KOPT-K1 (cell line): ENCODE results near the gene SAP30L.
A peak's percentile ranks its signal among the peaks of the same experiment; 100 is the strongest.

Source experiments
- H3K27ac ChIP-seq: fragments of 200-600 bp; sonication (generic); 2 replicates; pipeline ENCODE4 v1.5.1; 2016; ENCODE audit warnings: antibody characterized with exemption, mild to moderate bottlenecking, low read depth, low read length; ENCODE audit not compliant: poor library complexity, severe bottlenecking
- H3K36me3 ChIP-seq: fragments of 200-600 bp; sonication (generic); 2 replicates; pipeline ENCODE4 v1.5.1; 2017; ENCODE audit warnings: antibody characterized with exemption, mild to moderate bottlenecking, low read length, moderate library complexity; ENCODE audit not compliant: insufficient read depth
- H3K9me3 ChIP-seq: fragments of 200-600 bp; sonication (generic); 2 replicates; pipeline ENCODE4 v1.5.1; 2017; ENCODE audit warnings: antibody characterized with exemption, low read length, mild to moderate bottlenecking; ENCODE audit not compliant: insufficient read depth, poor library complexity, severe bottlenecking

The SAP30L gene

DNA sequence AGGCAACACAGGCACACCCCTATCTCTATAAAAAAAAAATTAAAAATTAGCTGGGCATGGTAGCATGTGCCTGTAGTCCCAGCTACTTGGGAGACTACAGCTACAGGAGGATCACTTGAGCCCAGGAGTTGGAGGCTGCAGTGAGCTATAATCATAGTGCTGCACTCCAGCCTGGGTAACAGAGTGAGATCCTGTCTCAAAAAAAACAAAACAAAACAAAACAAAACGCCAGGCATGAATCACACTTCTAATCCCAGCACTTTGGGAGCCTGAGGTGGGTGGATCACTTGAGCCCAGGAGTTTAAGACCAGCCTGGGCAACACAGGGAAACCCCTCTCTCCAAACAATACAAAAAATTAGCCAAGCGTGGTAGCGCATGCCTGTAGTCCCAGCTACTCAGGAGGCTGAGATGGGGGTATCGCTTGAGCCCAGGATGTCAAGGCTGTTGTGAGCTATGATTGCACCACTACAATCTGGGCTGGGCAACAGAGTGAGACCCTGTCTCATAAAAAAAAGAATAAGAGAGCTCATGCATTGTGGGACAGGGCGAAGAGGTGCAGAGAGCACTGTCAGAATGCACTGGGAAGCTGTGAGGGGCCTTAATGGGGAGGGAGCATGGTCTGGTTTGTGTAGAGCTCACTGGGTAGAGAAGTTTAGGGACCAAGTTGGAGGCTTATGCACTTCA is 8.4 kb upstream of the SAP30L start:
- no peak overlapping the region for H3K27ac ChIP-seq
- H3K9me3 ChIP-seq, result no peaks in the 10 kb centered on the region
- peaks cover 78% of the 10 kb centered on the region for H3K36me3 ChIP-seq

DNA sequence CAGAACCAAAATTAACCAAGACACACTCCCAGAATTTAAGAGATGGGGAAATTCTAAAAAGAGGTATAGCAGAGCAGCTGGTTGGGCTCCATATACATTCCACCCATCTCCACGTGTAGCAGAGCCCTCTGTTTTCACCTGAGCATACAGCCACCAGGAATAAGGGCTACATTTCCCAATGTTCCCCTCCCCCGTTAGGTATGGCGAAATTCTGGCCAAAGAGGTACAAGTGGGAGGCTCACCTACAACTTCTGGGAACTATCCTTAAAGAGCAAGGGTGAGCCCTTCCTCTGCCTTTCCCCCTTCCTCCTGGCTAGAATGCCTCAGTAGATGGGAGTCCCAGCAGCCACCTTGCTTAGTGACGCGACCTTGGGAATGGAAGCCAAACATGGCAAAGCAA is 5.3 kb upstream of the SAP30L start:
- H3K36me3 ChIP-seq, result peaks cover 71% of the 10 kb centered on the region
- no peak overlapping the region for H3K27ac ChIP-seq
- H3K9me3 ChIP-seq, result no peaks in the 10 kb centered on the region

DNA sequence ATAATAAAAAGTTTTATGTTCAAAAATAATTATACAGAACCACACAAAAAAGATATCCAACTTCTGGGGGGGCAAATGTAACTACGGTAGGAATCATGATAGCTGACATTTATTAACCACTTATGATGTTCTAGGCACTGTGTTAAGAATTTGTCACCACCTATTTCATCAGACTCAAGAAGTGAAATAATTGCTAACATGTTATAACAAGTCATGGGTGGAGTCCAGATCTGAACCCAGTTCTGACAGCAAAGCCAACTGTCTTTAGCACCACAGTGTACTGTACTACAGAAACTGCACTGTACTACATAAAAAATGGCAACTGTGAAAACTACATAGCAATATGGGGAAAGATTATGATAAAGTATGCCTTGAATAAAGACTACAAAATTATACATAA is 3.0 kb upstream of the SAP30L start:
- Histone ChIP-seq H3K36me3 (peaks cover 49% of the 10 kb centered on the region), H3K9me3 (no peaks in the 10 kb centered on the region), H3K27ac (no peak overlapping the region)

DNA sequence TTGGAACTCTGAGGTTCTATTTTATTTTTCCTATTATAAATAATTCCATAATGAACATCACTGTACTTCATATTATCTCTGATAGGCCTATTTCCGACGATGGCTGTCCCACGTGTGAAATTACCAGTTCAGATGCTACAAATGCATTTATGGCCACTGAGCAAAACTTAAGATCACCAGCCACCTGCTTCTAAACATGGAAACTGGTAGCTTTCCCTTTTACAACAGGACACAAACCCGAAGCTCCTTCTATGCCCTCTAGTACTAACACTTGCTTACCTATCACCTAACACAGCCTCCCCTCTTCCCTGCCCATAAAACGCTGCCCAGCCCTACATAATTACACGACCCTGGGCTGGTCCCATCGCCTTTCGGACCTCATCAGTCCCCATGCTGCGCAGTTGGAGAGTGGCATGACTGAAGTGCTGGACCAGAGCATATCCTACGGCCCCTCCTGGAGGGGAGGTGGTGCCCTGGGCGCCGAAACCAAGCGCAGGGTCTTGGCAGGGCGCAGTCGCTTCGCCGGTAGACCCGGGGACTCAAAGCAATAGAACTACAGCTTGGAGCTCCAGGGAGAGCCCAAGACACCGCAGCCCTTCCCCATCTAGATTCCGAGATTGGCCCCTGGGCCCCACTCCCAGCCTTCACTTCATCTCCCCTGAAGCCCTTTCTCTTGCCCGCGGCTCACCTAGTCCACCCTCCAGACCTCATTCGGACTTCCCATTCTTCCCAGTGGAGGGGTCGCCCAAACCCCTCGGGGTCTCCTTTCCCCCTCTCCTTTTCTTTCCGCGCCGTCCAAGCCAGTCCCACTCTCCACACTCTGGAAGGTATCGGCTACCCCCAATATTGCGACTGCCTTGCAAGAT is 1.0 kb upstream of the SAP30L start:
- Histone ChIP-seq H3K36me3 (peaks cover 40% of the 10 kb centered on the region), H3K27ac (peak overlapping the region; percentile 80), H3K9me3 (no peaks in the 10 kb centered on the region)

DNA sequence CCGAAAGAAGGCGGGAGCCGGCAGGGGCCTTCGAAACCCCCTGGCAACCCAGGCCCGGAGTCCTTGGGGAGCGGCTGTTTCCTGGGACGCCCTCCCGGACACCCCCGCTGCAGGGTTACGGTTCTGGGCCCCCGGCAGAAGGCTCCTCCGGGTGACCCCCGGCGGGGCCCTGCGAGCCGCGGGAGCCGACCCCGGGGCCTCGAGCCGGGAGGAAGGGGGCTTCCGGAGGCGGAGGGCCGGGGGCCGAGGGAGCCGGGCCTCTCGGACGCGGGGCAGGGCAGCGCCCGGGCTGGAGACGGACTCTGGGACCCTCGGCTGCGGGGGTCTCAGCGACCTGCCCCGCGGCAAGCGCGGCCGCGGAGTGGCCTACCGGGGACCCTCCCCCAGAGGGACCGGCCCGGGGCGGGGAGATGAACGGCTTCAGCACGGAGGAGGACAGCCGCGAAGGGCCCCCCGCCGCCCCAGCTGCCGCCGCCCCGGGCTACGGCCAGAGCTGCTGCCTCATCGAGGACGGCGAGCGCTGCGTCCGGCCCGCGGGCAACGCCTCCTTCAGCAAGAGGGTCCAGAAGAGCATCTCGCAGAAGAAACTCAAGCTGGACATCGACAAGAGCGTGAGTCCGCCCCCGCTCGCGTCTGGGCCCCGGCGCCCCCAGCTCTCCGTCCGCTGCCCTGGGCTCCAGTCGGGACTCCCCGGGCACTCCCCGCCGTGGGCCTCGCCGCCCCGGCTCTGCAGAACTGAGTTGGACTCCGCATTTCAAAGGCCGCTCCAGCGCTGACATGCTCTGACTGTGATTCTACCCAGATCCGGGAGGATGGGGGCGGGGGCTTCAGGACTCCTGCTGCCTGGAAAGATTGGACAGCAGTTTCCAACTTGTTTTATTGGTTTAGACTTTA is 645 bp downstream of the SAP30L start:
- Histone ChIP-seq H3K9me3 (no peaks in the 10 kb centered on the region), H3K36me3 (peaks cover 40% of the 10 kb centered on the region), H3K27ac (peak overlapping the region; percentile 80)

DNA sequence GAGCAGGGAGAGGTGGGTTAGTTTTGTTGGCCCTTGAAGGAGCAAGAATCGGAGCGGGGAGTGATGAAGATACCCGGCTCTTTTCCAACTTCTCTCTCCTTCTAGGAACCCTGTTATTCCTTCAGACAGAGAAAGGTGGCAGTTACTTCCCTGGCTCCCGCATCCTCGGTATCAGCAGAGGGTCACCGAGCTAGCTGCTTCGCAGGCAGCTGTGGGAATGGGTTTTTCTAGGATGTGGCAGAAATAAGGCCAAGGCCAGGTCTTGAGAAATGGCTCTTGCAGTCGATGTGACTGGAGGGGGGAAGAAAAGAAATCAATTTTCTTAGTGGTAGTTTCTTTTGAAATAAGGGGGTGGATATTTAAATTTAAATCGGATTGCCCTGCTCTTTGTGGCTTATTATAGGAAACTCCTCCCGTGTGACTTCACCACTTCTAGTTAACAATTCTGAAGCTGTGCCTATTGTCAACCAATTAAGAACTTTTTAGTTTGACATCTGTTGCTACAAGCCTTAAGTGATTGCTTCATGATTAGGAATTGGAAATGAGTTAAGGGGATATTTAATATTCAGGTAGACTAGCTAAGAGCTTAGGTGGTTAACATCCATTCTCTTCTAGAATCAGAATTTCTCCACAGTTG is 1.4 kb downstream of the SAP30L start:
- H3K9me3 ChIP-seq, result no peaks in the 10 kb centered on the region
- peak overlapping the region; percentile 80 for H3K27ac ChIP-seq
- H3K36me3 ChIP-seq, result peaks cover 40% of the 10 kb centered on the region

DNA sequence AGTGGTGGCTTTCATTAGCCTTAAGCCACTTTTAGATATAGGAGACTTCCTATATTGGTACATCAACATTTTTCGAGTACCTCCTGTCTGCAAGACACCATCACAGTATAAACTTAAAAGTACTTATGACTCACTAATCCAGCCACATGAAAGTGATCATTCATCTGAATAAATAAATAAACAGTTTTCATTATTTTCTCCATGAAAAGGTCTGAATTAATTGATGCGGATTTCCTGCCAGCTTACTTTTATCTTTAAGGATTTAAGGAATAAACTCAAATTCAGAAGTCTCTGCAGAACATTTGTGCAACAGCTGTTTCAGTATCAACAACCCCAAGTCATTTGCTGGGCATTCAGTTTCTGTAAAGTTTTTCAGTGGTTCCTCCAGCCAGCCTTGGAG is 4.0 kb downstream of the SAP30L start:
- no peak overlapping the region for H3K27ac ChIP-seq
- no peaks in the 10 kb centered on the region for H3K9me3 ChIP-seq
- peaks cover 58% of the 10 kb centered on the region for H3K36me3 ChIP-seq

DNA sequence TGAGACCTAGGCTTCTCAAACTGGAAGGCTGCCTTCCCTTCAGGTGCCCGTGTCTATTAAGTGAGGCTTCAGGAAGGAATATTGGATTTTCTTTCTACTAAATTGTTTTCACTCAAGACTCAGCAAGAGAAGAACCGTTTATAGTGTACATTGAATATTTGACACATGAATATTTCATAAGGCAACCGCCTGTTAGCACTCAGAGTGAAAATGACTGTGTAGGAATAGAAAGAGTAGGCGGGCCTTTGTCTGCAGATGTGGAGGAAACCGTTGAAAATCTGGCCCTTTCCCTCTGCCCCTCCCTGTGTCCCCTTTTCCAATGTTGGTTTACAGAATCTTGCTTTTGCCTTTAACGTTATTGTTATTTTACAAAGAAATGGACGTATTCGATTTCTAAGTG is 6.2 kb downstream of the SAP30L start:
- Histone ChIP-seq H3K27ac (no peak overlapping the region), H3K36me3 (peaks cover 80% of the 10 kb centered on the region), H3K9me3 (no peaks in the 10 kb centered on the region)

DNA sequence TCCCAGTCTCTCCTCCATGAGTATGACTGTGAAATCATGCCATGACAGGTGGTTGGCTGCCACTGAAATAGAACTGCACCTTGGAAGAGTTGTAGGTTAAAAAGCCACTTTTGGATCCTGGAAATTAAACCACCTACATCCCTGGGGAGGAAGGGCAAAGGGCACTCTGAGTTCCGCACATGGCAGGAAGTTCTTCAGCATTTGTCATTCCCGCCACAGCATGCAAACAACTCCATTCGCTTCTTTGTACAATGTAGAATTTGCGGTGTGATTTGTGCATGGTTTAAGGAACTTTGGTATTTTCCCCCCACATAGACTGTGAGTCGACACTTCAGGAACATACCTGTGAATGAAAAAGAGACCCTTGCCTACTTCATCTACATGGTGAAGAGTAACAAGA is 9.8 kb downstream of the SAP30L start:
- no peaks in the 10 kb centered on the region for H3K9me3 ChIP-seq
- H3K27ac ChIP-seq, result no peak overlapping the region
- H3K36me3 ChIP-seq, result peaks cover 92% of the 10 kb centered on the region

DNA sequence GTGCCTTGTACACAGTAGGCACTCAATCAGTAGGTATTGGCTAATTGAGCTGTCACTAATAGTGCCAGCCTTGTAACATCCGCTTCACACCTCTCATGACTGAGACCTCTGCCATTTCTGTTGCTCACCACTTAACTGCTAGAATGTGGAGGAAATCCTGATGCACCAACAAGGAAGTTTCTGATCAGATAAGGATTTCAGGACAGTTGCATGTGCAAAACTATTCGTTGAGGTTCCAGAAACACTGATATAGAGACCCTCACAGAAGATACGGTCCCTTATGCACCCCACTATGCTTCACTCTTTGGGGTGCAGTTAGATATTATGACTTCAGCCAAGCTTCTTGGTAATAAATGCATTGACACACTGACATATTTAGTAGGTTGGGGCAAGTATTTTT is 10.7 kb downstream of the SAP30L start:
- Histone ChIP-seq H3K36me3 (peaks cover 82% of the 10 kb centered on the region), H3K27ac (no peak overlapping the region), H3K9me3 (no peaks in the 10 kb centered on the region)

DNA sequence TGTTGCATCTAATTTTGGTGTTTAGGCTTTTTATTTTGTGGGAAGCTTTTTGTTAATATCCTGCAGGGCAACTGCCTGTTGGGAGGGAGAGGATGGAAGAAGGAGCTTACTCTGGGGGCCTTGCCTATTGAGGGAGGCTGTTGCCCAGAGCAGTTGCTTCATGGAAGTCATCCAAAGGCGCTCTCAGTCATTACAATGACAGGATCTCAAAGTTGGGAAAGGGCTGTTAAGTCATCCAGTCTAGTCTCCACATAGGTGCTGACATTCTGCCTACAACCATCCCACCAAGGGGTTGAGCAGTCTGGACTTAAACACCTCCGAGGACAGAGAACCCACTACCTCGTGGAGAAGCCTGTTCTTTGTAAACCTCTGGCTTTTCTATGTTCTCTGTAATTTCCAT is 13.2 kb downstream of the SAP30L start:
- H3K27ac ChIP-seq, result no peak overlapping the region
- H3K9me3 ChIP-seq, result no peaks in the 10 kb centered on the region
- H3K36me3 ChIP-seq, result peaks cover 57% of the 10 kb centered on the region

DNA sequence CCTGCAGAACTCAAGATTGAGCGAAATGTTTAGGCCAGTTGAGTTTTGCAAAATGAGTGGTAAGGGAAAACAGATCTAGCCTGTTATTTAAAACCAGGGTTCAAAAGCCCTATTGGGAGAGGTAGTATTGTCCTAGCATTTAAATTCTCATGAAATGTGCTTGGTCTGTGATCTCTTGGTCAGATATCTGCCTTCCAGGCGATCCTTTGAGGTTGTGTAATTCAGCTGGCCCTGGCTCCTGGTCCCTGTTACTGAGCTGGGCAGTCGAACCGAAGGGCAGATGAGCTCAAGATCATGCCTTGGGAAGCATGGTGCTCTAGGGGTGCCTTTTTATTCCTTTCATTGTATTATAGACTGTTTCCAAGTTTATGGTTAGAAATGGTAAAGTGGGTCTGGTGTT is 14.4 kb downstream of the SAP30L start:
- Histone ChIP-seq H3K36me3 (peaks cover 46% of the 10 kb centered on the region), H3K9me3 (no peaks in the 10 kb centered on the region), H3K27ac (no peak overlapping the region)

DNA sequence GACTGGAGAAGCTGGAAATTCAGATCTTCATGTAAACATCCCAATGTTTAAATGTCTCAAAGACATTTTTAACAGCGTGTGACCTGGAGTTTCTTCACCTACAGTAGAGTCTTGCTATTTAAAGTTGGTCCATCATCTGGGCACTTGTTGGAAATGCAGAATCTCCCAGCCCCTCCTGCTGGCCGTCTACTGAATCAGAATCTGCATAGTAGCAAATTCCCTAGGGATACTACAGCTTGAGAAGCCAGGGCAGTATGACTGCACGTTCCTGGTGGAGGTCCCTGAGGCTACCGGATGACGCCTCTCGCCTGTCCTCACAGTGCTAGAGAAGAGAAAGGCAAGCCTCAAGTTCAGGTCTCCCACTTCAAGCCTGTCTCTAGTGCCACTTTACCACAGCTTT is 15.7 kb downstream of the SAP30L start:
- Histone ChIP-seq H3K9me3 (no peaks in the 10 kb centered on the region), H3K36me3 (peaks cover 32% of the 10 kb centered on the region), H3K27ac (no peak overlapping the region)

DNA sequence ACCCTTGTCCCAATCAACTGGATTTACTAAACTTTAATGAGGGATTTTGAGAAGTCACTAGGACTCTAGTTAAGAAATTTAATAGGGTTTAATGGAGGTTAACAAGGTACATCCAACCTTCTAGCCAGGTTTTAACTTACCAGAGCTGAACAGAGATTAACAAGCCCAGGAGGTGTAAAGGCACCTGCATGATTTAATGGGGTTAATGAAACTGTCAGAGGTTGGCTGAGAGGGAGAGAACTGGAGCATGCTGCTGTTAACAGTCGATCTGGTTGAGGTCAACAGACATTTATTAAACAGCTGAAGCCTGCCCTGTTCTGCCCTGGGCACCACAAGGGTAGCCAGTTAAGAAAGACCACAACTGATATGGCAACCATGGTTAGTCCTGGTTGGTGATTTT is 18.6 kb downstream of the SAP30L start:
- H3K27ac ChIP-seq, result no peak overlapping the region
- H3K36me3 ChIP-seq, result peaks cover 3% of the 10 kb centered on the region; the same call in 1 of the 2 replicates
- H3K9me3 ChIP-seq, result no peaks in the 10 kb centered on the region

DNA sequence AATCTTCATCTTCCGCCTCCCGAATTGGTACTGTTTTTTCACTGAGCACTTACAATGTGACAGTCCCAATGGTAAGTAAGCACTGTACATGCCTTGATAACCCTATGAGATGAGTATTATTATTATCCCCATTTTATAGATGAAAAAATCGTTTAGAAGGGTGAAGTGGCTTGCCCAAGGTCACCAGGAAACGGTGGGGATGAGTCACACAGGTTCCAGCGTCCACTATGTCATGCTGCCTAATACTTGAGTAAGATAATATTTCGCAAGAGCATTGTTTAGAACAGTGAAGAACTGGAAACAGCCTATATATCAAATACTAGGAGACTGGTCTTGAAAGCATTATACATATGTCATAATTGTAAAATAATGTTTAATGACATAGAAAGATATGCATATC is 19.4 kb downstream of the SAP30L start:
- H3K36me3 ChIP-seq, result no peaks in the 10 kb centered on the region
- no peak overlapping the region for H3K27ac ChIP-seq
- H3K9me3 ChIP-seq, result no peaks in the 10 kb centered on the region
